ENCODE data around the gene TMEM256.

- TF ChIP-seq CTCF (conservative IDR thresholded peaks at IDR 0.05) (no peak), EZH2 (IDR thresholded peaks at IDR 0.05; ENCODE audit: low read depth) (no peak)
Measured at GRCh38 chr17:7363311-7363710, 40.6 kb downstream of the TMEM256 start.
